Stimulated activated CD8-positive, alpha-beta memory T cell treated with anti-CD3 and anti-CD28 coated beads, Interleukin-12 subunit alpha, Interleukin-12 subunit beta, amount 100 ng/mL, for 24 hours (primary cell): ENCODE results near the gene DFFB.

Source experiments
- DNase-seq: peaks from one replicate; pipeline ENCODE4 v3.0.0-alpha.2; 2020; ENCODE audit errors: extremely low read depth

Gene DFFB

GRCh38 chr1:3831689-3832088, 25.6 kb upstream of the DFFB start:
- DNase-seq = no peak

GRCh38 chr1:3834701-3835100, 22.6 kb upstream of the DFFB start:
- no peak for DNase-seq

DNA sequence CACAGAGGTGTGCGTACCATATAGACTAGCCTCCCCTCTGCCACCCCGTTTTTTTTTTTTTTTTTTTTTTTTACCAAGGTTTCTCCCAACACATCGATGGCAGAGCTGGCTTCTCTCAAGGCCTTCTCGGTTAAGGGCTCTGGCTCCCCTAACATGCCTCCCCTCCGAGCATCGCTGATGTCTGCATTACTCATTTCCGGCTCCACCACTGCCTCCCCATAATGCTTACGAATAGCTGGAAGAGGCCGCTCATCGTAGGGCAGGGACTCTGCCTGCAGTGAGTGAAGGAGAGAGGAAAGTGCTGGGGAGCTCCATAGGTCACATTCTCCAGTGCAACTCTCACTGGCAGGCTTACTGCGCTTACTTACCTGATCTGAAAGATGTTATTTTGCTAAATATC, 20.9 kb upstream of the DFFB start:
- no peak for DNase-seq

- no peak for DNase-seq
Observed at GRCh38 chr1:3837200-3837599, 20.1 kb upstream of the DFFB start.

- DNase-seq = no peak
Observed at GRCh38 chr1:3837685-3838084, 19.6 kb upstream of the DFFB start.

GRCh38 chr1:3838788-3839187, 18.5 kb upstream of the DFFB start:
- no peak for DNase-seq

DNA sequence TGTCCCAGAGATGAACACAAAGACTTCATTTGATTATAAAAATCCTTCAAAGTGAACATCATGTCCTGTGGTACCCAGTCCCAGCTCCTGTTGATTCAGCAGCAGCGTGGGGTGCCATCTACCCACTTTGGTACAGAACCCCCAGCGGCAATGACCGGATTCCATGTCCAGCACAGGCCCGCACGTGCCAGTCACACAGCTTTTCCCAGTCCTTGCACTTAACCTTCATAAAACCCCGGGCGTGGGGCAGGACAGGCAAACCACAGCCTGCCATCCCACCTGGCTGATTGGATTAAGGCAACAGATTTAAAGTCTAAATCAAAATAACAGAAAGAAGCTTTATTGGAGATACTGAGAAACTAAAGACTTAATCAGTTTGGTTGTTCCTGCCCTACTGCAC, 15.8 kb upstream of the DFFB start:
- DNase-seq = no peak

GRCh38 chr1:3842912-3843311, 14.4 kb upstream of the DFFB start:
- DNase-seq = no peak

DNA sequence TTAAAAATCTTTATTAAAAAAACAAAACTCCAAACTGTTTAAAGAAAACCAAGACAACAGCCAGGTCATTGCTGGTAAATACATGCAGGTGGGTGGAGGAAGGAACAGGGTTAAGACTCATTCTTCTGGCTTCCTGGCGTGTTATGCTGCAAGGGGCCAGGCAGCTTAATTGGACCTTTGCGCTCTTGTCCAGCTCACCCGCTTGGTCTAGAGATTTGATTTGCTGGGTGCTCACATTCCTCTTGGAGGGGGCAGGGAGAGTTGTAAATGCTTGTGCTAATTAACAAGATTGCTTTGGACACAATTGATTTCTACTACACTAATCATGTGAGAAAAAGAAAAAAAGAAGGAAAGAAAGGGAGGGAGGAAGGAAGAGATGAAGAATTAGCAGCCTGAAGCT, 10.7 kb upstream of the DFFB start:
- DNase-seq = no peak

DNA sequence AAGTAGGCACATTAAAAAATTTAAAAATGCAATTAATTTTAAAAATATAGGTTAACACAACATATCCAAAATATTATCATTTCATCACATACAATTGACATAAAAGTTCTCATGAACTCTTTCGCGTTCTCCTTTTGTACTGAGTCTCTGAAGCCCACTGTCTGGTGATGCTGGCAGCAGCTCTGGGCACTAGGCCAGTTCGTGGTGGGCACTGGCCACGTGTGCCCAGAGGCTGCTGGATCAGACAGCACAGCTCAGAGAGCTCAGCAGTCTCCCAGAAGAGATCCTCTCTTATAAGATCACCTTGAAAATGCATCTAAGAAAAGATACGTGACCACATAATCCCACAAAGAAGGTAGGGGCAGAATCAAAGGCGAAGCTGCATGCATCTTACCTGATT, 10.2 kb upstream of the DFFB start:
- DNase-seq = no peak

GRCh38 chr1:3850857-3851256, 6.4 kb upstream of the DFFB start:
- DNase-seq = no peak

DNA sequence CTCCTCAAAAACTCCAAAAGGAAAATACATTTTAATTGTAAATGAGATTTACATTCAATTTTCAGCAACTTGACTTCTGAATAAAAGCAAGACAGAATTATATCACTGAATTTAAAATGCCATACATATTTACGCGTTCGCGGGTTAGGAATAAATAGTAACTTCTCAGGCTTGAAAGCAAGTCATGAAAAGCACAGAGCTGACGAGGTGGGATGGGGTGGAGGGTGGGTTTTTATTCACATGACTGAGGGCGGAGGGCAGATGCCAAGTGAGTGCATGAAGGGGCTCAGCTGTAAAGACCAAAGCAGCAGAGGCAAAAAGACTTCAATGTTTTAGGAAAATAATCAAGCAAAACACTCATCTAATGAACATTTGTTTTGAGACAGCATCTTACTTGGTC, 6.0 kb upstream of the DFFB start:
- DNase-seq = no peak

DNA sequence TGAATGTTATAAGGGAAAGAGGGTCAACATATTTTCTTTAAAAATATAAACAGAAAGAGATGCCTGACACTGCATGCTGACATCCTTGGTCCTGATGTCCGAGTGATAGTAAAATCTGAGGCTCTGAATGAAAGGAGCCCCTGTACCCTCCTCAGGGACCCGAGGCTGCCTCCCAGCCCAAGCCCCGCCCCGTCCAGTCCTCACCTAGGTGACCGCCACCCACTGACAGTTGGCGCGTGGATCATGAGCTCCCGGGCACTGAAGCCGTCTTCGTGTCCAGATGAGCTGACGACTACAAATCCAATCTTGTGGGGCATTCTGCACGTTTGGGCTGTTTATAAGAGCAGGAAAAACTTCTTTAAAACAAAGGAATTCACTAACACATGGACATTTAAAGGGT, 5.2 kb upstream of the DFFB start:
- no peak for DNase-seq

GRCh38 chr1:3852711-3853485, 4.4 kb upstream of the DFFB start:
- no peak for DNase-seq

DNA sequence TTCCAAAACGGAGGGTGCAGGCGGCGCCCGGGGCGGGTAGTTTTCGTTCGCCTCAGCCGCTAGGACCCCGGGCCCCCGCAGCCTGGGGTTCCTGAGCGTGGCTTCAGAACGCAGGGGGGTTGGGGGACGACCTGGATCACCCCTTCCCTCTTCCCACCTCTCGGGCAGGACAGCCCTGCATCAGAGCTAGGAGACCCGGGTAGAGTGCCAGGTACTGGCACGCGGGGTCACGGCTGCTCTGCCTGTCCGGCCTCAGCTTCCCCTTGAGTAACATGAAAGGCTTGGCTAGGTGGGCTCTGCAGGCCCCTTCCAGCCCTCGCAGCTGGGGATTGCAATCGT, 484 bp downstream of the DFFB start:
- DNase-seq = no peak

DNA sequence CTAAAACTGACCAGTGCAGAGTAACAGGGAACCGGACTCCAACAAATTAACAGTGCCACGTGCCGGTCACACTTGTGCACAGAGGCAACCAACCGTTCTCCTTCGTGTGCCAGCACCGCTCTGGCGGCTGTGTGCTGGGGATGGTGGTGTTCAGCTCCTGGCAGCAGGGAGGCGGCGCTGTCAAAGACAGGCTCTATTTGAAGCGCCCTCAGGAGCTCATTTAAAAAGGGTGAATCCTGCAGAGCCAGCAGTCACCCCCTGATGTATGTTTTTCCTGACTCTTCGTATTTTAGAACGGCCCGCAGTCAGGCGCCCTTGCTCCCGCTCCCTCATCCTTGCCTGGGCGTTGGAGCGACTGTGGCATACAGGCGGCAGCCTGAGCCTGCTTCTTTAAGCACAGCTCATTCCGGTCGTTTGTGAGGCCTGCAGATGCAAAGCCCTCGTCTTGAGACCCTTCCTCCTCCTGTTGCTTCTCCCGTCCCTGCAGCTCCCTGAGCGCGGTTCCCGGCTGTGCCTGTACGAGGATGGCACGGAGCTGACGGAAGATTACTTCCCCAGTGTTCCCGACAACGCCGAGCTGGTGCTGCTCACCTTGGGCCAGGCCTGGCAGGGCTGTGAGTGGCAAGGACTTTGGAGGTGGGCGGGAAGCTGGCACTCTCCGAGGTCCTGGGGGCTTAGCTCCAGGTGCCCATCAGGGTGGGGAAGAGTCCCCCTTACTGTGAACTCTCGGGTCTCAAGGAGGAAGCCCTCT, 1.1 kb downstream of the DFFB start:
- DNase-seq = no peak

DNA sequence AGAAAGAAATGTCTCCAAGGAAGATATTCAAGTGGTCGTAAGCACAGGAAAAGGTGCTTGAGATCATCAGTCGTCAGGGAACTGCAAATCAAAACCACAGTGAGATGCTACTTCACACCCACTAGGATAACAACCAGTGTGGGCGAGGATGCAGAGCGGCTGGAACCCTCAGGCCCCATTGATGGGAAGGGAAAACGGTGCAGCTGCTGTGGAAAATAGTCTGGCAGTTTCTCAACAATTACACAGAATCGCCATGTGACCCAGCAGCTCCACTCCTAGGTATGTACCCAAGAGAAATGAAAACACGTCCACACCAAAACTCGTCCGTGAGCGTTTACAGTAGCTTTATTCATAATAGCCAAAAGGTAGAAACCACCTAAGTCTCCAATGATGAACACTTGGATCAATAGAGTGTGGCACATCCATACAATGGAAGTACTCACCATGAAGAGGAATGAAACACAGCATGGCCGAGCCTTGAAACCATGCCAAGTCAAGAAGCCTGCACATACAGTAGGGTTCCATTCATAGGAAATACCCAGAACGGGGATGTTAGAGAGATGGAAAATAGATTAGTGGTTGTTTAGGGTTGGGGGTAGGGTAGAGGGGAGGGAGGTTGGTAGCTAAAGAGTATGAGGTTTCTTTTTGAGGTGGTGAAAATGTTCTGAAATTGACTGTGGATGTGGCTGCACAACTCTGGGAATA, 6.1 kb downstream of the DFFB start:
- no peak for DNase-seq

DNA sequence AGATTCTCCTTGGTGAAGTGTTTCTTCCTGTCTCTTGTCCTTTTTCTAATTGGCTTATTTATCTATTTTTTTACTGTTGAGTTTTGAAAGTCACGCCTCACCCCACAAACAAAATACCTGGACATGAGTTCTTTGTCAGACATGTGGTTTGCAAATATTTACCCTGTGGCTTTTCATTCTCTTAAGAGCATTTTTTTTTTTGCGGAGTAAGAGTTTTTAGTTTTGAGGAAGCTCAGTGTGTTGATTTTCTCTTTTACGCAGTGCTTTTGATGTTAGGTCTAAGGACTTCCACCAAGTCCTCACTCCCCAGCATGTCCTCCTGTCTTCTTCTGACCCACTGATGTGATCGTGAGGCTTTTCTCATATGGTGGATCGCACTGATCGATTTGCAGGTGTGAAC, 7.6 kb downstream of the DFFB start:
- DNase-seq = no peak

DNA sequence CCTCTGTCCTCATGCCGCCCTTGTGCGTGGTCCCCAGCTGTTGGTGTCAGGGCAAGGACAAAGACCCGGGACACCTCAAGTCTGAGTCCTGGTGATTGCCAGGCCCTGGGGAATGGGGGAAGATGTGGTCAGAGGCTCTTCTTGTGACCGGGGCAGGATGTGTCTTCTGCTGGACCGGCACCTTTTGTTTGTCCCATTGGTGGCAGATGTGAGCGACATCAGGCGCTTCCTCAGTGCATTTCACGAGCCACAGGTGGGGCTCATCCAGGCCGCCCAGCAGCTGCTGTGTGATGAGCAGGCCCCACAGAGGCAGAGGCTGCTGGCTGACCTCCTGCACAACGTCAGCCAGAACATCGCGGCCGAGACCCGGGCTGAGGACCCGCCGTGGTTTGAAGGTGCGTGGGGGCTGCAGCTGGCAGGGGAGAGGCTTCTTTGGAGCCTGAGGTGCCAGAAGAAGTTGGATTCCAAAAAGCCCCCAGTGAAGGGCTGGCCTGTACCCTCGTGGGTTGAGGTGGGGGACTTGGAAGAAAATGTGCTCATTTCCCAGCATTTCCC, 8.4 kb downstream of the DFFB start:
- DNase-seq = no peak

GRCh38 chr1:3868464-3869006, 11.3 kb downstream of the DFFB start:
- no peak for DNase-seq

- DNase-seq = no peak
Observed at GRCh38 chr1:3869751-3870301, 12.6 kb downstream of the DFFB start.

DNA sequence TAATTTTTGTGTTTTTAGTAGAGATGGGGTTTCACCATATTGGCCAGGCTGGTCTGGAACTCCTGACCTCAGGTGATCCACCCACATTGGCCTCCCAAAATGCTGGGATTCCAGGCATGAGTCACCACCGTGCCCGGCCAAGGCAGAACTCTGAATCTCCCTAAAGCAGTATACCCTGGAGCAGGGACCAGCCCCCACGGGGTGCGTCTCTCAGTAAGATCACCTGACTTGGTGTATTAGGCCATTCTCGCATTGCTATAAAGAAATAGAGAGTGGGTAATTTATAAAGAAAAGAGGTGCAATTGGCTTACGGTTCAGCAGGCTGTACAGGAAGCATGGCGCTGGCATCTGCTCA, 14.2 kb downstream of the DFFB start:
- no peak for DNase-seq
